Thyroid gland (tissue), 4 donors: ENCODE data around the gene HHIP. TPM values are rescaled to one million over a fixed set of nuclear protein-coding genes. Genes with fewer than 3 reads are reported as not detected.

Experiments used
- DNase-seq, 2 donors: peaks; one replicate each; pipeline ENCODE4 v3.0.0-alpha.2; 2019
- H3K27ac ChIP-seq, 3 donors: fragments of 200-600 bp; sonication (generic); 1 replicate in 2 of 3; 2 replicates in 1 of 3; pipeline ENCODE4 v1.5.1; 2016 to 2019; ENCODE audit warnings: mild to moderate bottlenecking in 1 of 3, moderate library complexity in 1 of 3
- H3K27me3 ChIP-seq: fragments of 200-600 bp; sonication (generic); one replicate; pipeline ENCODE4 v1.5.1; 2019
- H3K36me3 ChIP-seq, 2 donors: fragments of 200-600 bp; sonication (generic); one replicate each; pipeline ENCODE4 v1.5.1; 2016 to 2019
- H3K4me1 ChIP-seq, 2 donors: fragments of 200-600 bp; sonication (generic); one replicate each; pipeline ENCODE4 v1.5.1; 2017 to 2019
- H3K4me3 ChIP-seq, 3 donors: fragments of 200-600 bp; sonication (generic); replicated peaks in 1 of 3; 1 replicate in 2 of 3; 2 replicates in 1 of 3; pipeline ENCODE4 v1.5.1; 2016; ENCODE audit warnings: mild to moderate bottlenecking in 1 of 3
- H3K9me3 ChIP-seq: fragments of 200-600 bp; sonication (generic); one replicate; pipeline ENCODE4 v1.5.1; 2017
- POLR2A ChIP-seq, 2 donors: fragments of 450-650 bp; IDR thresholded peaks; one replicate each; pipeline ENCODE4 v1.6.1; 2017; ENCODE audit warnings: antibody characterized with exemption in 2 of 2, mild to moderate bottlenecking in 2 of 2, moderate library complexity in 1 of 2
- WGBS, 2 donors: methylation state at CpG; one replicate each; pipeline ENCODE4 v1.1.5; 2017; 5-methylcytosine and 5-hydroxymethylcytosine counted together
- intact Hi-C: fragments of 100-400 bp; cut with DNase I; formaldehyde crosslinking; loops from one replicate; pipeline ENCODE4 v1.15.1; 2023
- total RNA-seq, 4 donors: library from RNA; depleted of rRNA; stranded (reverse); fragments of >200 nt; gene quantifications; one replicate each; pipeline ENCODE4 v1.2.3, GENCODE V29; 2016
- TF ChIP-seq, protein P1 (sequence below), 6 experiments: fragments of 200-600 bp in 3 of 6; fragments of 450-650 bp in 3 of 6; sonication (generic) in 3 of 6; IDR thresholded peaks; one replicate each; pipeline ENCODE4 v1.5.1; 2016 to 2019; ENCODE audit warnings: antibody characterized with exemption in 6 of 6, mild to moderate bottlenecking in 2 of 6, inconsistent platforms in 1 of 6, moderate library complexity in 1 of 6

The HHIP gene
- total RNA-seq, 4 donors from 2014 or later, result 0.33 to 0.81 (median 0.47) TPM

GRCh38 chr4:144645102-144645630, 790 bp upstream of the HHIP start:
- H3K4me1 ChIP-seq, result peaks cover 5 to 19% of the 10 kb centered on the region in 2 donors
- TF ChIP-seq, protein P1, sequence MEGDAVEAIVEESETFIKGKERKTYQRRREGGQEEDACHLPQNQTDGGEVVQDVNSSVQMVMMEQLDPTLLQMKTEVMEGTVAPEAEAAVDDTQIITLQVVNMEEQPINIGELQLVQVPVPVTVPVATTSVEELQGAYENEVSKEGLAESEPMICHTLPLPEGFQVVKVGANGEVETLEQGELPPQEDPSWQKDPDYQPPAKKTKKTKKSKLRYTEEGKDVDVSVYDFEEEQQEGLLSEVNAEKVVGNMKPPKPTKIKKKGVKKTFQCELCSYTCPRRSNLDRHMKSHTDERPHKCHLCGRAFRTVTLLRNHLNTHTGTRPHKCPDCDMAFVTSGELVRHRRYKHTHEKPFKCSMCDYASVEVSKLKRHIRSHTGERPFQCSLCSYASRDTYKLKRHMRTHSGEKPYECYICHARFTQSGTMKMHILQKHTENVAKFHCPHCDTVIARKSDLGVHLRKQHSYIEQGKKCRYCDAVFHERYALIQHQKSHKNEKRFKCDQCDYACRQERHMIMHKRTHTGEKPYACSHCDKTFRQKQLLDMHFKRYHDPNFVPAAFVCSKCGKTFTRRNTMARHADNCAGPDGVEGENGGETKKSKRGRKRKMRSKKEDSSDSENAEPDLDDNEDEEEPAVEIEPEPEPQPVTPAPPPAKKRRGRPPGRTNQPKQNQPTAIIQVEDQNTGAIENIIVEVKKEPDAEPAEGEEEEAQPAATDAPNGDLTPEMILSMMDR (IDR thresholded peaks at IDR 0.05), result no peak
- TF ChIP-seq POLR2A (IDR thresholded peaks at IDR 0.05), result no peak
- DNase-seq, result peak in 1 of 2 donors; percentile 5
- H3K36me3 ChIP-seq, result no peaks in the 10 kb centered on the region
- peak overlapping the region in 2 of 3 donors; percentile 10 to 21 for H3K4me3 ChIP-seq
- no peaks in the 10 kb centered on the region for H3K9me3 ChIP-seq
- WGBS, 2 donors, result 16 to 21% methylated on average over 18 to 23 of the region's 29 CpGs
- H3K27ac ChIP-seq, result no peak overlapping the region
- peaks cover 6% of the 10 kb centered on the region for H3K27me3 ChIP-seq
- intact Hi-C loops, result no loop called here

GRCh38 chr4:144646523-144647094, 653 bp downstream of the HHIP start:
- DNase-seq, result no peak
- intact Hi-C loops, result no loop called here
- Histone ChIP-seq H3K27ac (no peak overlapping the region), H3K27me3 (peaks cover 6% of the 10 kb centered on the region), H3K36me3 (no peaks in the 10 kb centered on the region), H3K4me3 (peak overlapping the region in 1 of 3 donors; percentile 21), H3K4me1 (peaks cover 5 to 19% of the 10 kb centered on the region in 2 donors), H3K9me3 (no peaks in the 10 kb centered on the region)
- no peak for TF ChIP-seq POLR2A (IDR thresholded peaks at IDR 0.05)
- TF ChIP-seq, protein P1 (IDR thresholded peaks at IDR 0.05), result no peak
- WGBS, 2 donors, result 2 to 3% methylated on average over 22 of the region's 22 CpGs

DNA sequence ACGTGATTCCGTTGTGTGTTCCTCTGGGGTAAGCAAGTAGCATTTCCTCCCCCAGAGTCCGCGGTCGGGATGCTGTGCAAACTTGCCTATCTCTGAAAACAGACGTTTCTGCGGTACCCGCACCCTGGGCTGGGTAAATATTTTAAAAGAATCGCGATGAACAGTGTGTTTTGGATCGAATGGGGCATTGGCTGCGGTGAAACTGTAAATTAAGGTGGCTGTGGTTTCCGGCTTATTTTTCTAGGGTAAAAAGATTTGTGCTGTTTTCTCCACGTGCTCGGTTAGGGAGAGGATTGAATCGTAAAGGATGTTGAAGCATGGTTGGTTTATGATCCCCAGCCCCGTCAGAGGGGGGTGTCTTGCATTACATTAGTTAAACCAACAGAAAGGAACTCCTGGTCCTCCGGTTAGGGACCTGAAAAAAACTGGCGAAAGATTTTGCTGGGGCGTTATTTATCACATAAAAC, 1.2 kb downstream of the HHIP start:
- 3 to 6% methylated on average over 20 of the region's 20 CpGs for WGBS, 2 donors

GRCh38 chr4:144647590-144647989, 1.6 kb downstream of the HHIP start:
- Histone ChIP-seq H3K9me3 (no peaks in the 10 kb centered on the region), H3K27ac (no peak overlapping the region), H3K36me3 (no peaks in the 10 kb centered on the region), H3K4me1 (peaks cover 5 to 19% of the 10 kb centered on the region in 2 donors), H3K27me3 (peaks cover 6% of the 10 kb centered on the region), H3K4me3 (no peak overlapping the region)
- intact Hi-C loops, result no loop called here
- TF ChIP-seq, protein P1 (IDR thresholded peaks at IDR 0.05), result no peak
- no peak for TF ChIP-seq POLR2A (IDR thresholded peaks at IDR 0.05)
- WGBS, 2 donors, result 29 to 38% methylated on average over 4 of the region's 4 CpGs
- no peak for DNase-seq

More for the DNA sequence above, 1.2 kb downstream of the HHIP start:
- Histone ChIP-seq H3K27ac (no peak overlapping the region), H3K4me1 (peaks cover 5 to 19% of the 10 kb centered on the region in 2 donors), H3K36me3 (no peaks in the 10 kb centered on the region), H3K4me3 (no peak overlapping the region), H3K27me3 (peaks cover 6% of the 10 kb centered on the region), H3K9me3 (no peaks in the 10 kb centered on the region)
- TF ChIP-seq, protein P1 (IDR thresholded peaks at IDR 0.05), result no peak
- TF ChIP-seq POLR2A (IDR thresholded peaks at IDR 0.05), result no peak
- intact Hi-C loops, result no loop called here
- no peak for DNase-seq

DNA sequence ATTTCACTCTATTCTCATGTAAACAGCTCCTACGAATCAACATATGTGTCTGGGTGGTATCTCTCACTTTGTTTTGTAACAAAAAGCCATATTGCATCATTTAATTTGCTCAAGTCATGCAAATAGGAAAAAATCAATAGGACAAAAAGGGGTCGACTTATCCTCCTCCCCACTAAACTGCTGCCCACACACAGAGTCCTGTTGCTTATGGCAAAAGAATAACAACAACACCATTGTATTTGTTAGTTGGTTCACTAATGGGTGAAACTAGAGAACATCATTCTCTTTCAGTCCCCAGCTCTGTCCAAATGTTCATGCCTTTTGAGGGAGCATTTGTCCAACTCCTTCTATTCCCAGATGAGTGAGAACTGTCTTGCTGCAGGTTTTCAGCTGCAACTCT, 2.1 kb downstream of the HHIP start:
- DNase-seq, result no peak
- H3K9me3 ChIP-seq, result no peaks in the 10 kb centered on the region
- no peak overlapping the region for H3K27ac ChIP-seq
- WGBS, 2 donors, result 68 to 70% methylated on average over 2 of the region's 2 CpGs
- no peak for TF ChIP-seq POLR2A (IDR thresholded peaks at IDR 0.05)
- TF ChIP-seq, protein P1 (IDR thresholded peaks at IDR 0.05), result no peak
- no peaks in the 10 kb centered on the region for H3K36me3 ChIP-seq
- peaks cover 6% of the 10 kb centered on the region for H3K27me3 ChIP-seq
- H3K4me3 ChIP-seq, result no peak overlapping the region
- intact Hi-C loops, result no loop called here
- peaks cover 5 to 19% of the 10 kb centered on the region in 2 donors for H3K4me1 ChIP-seq
